ENCODE data around the gene BMP8B.

- TF ChIP-seq, protein P1, sequence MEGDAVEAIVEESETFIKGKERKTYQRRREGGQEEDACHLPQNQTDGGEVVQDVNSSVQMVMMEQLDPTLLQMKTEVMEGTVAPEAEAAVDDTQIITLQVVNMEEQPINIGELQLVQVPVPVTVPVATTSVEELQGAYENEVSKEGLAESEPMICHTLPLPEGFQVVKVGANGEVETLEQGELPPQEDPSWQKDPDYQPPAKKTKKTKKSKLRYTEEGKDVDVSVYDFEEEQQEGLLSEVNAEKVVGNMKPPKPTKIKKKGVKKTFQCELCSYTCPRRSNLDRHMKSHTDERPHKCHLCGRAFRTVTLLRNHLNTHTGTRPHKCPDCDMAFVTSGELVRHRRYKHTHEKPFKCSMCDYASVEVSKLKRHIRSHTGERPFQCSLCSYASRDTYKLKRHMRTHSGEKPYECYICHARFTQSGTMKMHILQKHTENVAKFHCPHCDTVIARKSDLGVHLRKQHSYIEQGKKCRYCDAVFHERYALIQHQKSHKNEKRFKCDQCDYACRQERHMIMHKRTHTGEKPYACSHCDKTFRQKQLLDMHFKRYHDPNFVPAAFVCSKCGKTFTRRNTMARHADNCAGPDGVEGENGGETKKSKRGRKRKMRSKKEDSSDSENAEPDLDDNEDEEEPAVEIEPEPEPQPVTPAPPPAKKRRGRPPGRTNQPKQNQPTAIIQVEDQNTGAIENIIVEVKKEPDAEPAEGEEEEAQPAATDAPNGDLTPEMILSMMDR (IDR thresholded peaks at IDR 0.05): no peak
- TF ChIP-seq POLR2A (IDR thresholded peaks at IDR 0.05): no peak
Observed at GRCh38 chr1:39822146-39822545, 33.5 kb upstream of the BMP8B start.
